Colonic mucosa (tissue), 4 donors: ENCODE measurements around the gene PASK. TPM values are rescaled to one million over a fixed set of nuclear protein-coding genes. Genes with fewer than 3 reads are reported as not detected.
"Not testable (repeated sequence)": the region's sequence is repeated elsewhere in the genome, so short reads cannot be mapped to it uniquely, and the experiment has no call there.

Source experiments
- DNase-seq: peaks from one replicate; pipeline ENCODE4 v3.0.0-alpha.2; 2020
- H3K27ac ChIP-seq: fragments of 200-600 bp; one replicate; pipeline ENCODE4 v1.8.0; 2021
- H3K27me3 ChIP-seq: fragments of 200-600 bp; one replicate; pipeline ENCODE4 v1.8.0; 2021
- H3K36me3 ChIP-seq: fragments of 200-600 bp; one replicate; pipeline ENCODE4 v1.8.0; 2021
- H3K4me1 ChIP-seq: fragments of 200-600 bp; one replicate; pipeline ENCODE4 v1.8.0; 2021; ENCODE audit warnings: mild to moderate bottlenecking
- H3K4me3 ChIP-seq: fragments of 200-600 bp; one replicate; pipeline ENCODE4 v1.8.0; 2021
- H3K9ac ChIP-seq, 2 donors: one replicate each; pipeline ENCODE4 v1.7.0; 2013; ENCODE audit warnings: control low read depth in 2 of 2, low read depth in 2 of 2, low read length in 2 of 2
- H3K9me3 ChIP-seq: fragments of 200-600 bp; one replicate; pipeline ENCODE4 v1.8.0; 2021
- intact Hi-C: fragments of 100-400 bp; cut with DNase I; formaldehyde crosslinking; loops from one replicate; pipeline ENCODE4 v1.14.1; 2022
- total RNA-seq, 2 donors: library from RNA; stranded (reverse); fragmentation: NEBNext Ultra II Directional in 1 of 2; extraction: Animal tissue kit (Norgen Biotek cat#: 25700) in 1 of 2; gene quantifications; one replicate each; pipeline ENCODE4 v1.2.1, GENCODE V29; 2021
- TF ChIP-seq, protein P1 (sequence below): fragments of 200-600 bp; IDR thresholded peaks from one replicate; pipeline ENCODE4 v1.8.0; 2022; ENCODE audit warnings: antibody characterized with exemption, mild to moderate bottlenecking
- donor health status: healthy.
- donor health status: DM: no; HTN: no; CAD: no.
- donor health status: DM: no; HTN: no; CAD: no.

Gene PASK
- total RNA-seq, 2 donors from 2014 or later: 5.6 to 39.2 TPM

DNA sequence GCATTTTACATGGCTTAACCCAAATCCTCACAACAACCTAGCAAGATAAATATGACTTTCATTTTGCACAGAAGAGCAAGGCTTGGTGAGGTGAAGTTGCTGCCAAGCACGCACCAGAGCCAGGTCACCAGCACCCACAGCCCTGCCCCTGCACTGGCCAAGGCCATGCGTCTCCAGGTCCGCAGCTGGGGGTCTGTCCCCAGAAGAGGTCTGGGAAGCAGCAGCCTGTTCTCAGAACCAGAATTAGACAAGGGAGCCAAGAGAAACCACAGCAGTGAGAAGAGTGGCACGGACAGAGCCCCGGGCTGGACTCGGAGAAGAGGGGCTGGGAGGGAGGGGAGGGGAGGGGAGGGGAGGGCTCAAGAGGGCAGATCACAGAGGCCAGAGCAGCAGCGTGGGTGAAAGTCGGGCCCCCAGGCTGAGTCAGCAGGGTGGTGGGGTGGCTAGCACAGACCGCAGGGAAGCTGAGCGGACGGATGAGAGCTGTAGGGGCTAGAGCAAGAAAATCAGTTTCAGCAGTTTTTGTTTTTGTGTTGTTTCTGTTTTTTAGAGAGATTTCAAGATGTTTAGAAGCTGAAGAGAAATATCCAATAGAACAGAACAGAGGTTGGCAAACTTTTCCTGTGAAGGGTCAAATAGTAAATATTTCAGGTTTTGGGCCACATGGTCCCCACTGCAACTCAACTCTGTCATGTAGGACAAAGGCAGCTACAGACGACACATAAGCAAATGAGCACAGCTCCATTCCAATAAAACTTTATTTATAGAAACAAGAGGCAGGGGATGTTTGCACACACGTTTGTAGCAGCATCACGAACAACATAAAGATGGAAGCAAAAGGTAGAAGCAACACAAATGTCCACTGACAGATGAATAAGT, 39.8 kb downstream of the PASK start:
- H3K4me1 ChIP-seq: no peaks in the 10 kb centered on the region
- intact Hi-C loops: no loop called here
- no peak for DNase-seq
- H3K9me3 ChIP-seq: no peaks in the 10 kb centered on the region
- H3K4me3 ChIP-seq: no peak overlapping the region
- H3K9ac ChIP-seq: no peak overlapping the region
- TF ChIP-seq, protein P1, sequence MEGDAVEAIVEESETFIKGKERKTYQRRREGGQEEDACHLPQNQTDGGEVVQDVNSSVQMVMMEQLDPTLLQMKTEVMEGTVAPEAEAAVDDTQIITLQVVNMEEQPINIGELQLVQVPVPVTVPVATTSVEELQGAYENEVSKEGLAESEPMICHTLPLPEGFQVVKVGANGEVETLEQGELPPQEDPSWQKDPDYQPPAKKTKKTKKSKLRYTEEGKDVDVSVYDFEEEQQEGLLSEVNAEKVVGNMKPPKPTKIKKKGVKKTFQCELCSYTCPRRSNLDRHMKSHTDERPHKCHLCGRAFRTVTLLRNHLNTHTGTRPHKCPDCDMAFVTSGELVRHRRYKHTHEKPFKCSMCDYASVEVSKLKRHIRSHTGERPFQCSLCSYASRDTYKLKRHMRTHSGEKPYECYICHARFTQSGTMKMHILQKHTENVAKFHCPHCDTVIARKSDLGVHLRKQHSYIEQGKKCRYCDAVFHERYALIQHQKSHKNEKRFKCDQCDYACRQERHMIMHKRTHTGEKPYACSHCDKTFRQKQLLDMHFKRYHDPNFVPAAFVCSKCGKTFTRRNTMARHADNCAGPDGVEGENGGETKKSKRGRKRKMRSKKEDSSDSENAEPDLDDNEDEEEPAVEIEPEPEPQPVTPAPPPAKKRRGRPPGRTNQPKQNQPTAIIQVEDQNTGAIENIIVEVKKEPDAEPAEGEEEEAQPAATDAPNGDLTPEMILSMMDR: no peak
- no peaks in the 10 kb centered on the region for H3K36me3 ChIP-seq
- H3K27ac ChIP-seq: no peak overlapping the region
- no peaks in the 10 kb centered on the region for H3K27me3 ChIP-seq

DNA sequence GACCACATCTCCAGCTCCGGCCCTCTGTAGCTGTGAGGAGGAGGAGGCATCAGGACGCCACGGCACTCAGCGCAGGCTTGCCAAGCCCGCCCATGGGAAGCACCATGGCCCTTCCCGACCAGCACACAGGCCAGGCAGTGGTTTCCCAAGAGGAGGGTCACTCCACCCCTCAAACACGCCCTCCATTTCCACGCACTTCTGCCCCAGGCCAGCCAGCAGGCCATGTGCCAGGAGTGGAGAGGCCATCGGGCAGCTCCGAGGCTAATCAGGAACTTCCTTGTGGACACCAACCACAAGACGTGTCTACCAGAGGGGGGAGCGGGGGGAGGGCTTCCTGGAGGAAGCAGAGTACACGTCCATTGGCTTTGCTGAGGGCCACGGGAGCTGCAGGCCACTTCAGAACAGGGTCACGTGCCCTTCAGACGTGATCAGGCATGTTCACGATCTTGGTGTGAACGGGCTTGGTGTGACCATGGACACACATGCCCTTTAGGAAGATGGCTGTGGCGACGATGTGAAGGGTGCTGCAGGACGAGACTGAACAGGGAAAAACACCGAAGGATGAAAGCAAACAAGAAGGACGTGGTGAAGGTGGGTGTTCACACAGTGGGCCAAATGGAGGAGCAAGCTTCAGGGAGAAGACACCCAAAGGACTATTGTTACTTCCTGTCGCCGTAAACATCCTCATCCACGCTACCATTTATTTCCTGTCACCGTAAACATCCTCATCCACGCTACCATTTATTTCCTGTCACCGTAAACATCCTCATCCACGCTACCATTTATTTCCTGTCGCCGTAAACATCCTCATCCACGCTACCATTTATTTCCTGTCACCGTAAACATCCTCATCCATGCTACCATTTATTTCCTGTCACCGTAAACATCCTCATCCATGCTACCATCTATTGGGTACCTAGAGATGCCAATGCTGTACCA, 40.7 kb downstream of the PASK start:
- TF ChIP-seq, protein P1: no peak
- intact Hi-C loops: no loop called here
- Histone ChIP-seq H3K9ac (no peak overlapping the region), H3K4me3 (no peak overlapping the region), H3K27me3 (no peaks in the 10 kb centered on the region), H3K9me3 (no peaks in the 10 kb centered on the region), H3K36me3 (no peaks in the 10 kb centered on the region), H3K27ac (no peak overlapping the region), H3K4me1 (no peaks in the 10 kb centered on the region)
- DNase-seq: no peak

DNA sequence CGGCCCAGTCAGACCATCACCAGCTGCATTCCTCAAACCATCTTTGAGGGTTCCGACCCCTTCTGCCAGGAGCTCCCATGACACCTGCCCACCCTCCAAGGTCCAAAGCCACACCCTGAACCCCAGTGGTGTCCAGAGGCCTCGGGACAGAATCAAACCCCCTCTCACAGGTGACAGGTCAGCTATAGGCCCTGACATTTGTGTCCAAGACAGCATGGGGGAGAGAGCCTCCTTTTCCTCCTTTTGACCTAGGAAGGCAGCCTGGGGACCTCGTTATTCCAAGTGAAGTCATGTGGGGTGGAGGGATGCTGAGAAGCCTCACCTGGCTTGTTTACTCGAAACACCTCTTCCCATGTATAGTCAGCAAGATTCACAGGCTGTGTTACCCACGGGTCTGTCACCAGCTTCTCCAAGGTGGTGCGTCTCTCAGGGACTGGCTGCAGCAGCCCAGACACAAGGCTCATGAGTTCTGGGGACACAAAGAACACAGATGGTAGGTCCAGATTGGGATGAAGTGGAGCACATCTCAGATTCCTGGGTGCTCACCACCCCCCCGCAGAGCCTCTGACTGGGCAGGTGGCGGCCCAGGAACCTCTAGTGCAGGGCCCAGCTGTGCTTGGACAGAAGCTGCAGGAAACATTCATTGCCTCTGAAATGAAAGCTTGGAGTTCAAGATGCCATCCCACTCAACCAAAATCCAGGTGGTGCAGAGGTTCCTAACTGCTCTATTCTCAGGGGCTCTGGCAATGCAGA, 42.1 kb downstream of the PASK start:
- Histone ChIP-seq H3K9me3 (no peaks in the 10 kb centered on the region), H3K27ac (no peak overlapping the region), H3K36me3 (no peaks in the 10 kb centered on the region), H3K4me3 (no peak overlapping the region), H3K9ac (no peak overlapping the region), H3K27me3 (no peaks in the 10 kb centered on the region), H3K4me1 (peaks cover 4% of the 10 kb centered on the region)
- intact Hi-C loops: no loop called here
- TF ChIP-seq, protein P1: no peak
- DNase-seq: no peak

DNA sequence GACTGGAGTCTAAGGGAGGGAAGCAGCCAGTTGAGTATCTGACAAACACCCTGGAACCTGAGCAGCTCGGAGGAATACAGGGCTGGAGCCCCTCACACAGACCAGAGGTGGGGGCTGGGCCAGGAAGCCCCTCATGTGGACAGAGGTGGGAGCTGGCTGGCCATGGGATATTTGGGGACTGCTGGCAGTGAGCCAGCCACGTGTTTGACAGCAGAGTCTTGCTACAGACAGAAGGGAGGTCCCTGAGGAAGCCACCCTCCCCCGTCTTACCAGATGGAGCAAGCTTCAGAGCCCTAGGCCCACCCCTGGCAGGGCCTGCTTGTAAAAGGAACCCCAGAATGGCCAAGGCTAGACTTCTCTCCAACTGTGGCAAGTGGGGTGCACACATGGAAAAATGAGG, 43.6 kb downstream of the PASK start:
- intact Hi-C loops: no loop called here
- no peak overlapping the region for H3K4me3 ChIP-seq
- no peaks in the 10 kb centered on the region for H3K9me3 ChIP-seq
- H3K9ac ChIP-seq: no peak overlapping the region
- TF ChIP-seq, protein P1: no peak
- no peak overlapping the region for H3K27ac ChIP-seq
- H3K4me1 ChIP-seq: peaks cover 4% of the 10 kb centered on the region
- no peak for DNase-seq
- no peaks in the 10 kb centered on the region for H3K36me3 ChIP-seq
- no peaks in the 10 kb centered on the region for H3K27me3 ChIP-seq

DNA sequence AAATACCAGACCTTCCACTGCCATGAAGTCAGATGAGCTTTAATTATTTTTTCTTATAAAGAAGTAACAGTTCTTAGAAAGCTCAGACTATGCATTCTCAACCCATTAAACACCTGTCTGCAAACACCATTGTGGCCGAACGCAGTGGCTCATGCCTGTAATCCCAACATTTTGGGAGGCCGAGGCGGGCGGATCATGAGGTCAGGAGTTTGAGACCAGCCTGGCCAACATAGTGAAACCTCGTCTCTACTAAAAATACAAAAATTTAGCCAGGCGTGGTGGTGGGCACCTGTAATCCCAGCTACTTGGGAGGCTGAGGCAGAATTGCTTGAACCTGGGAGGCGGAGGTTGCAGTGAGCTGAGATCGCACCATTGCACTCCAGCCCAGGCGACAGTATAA, 44.7 kb downstream of the PASK start:
- H3K9me3 ChIP-seq, H3K4me1 ChIP-seq, DNase-seq, H3K9ac ChIP-seq, intact Hi-C loops, H3K27me3 ChIP-seq, H3K27ac ChIP-seq, H3K36me3 ChIP-seq, H3K4me3 ChIP-seq: not testable (repeated sequence)
